Upper lobe of left lung (tissue), 6 donors: ENCODE data around the gene SLC18A3. TPM values are rescaled to one million over a fixed set of nuclear protein-coding genes. Genes with fewer than 3 reads are reported as not detected.

Source experiments
- ATAC-seq, 2 donors: fragments of 200-7000 bp; cut with Tn5 transposase; one replicate each; pipeline ENCODE4 v1.9.1; 2022; ENCODE audit warnings: mild to moderate bottlenecking in 2 of 2, moderate library complexity in 2 of 2; ENCODE audit not compliant: low FRiP score in 2 of 2
- DNase-seq, 2 donors: peaks; one replicate each; pipeline ENCODE4 v3.0.0-alpha.2; 2019 to 2020
- H3K27ac ChIP-seq, 4 donors: fragments of 200-600 bp; sonication (generic); one replicate each; pipeline ENCODE4 v1.5.1; 2016 to 2019
- H3K27me3 ChIP-seq, 4 donors: fragments of 200-600 bp; sonication (generic); one replicate each; pipeline ENCODE4 v1.5.1; 2017 to 2019
- H3K36me3 ChIP-seq, 4 donors: fragments of 200-600 bp; sonication (generic); one replicate each; pipeline ENCODE4 v1.5.1; 2016 to 2019
- H3K4me1 ChIP-seq, 4 donors: fragments of 200-600 bp; sonication (generic); one replicate each; pipeline ENCODE4 v1.5.1; 2018 to 2019
- H3K4me3 ChIP-seq, 4 donors: fragments of 200-600 bp; sonication (generic); one replicate each; pipeline ENCODE4 v1.5.1; 2017 to 2019; ENCODE audit warnings: mild to moderate bottlenecking in 2 of 4, moderate library complexity in 1 of 4
- H3K9me3 ChIP-seq, 4 donors: fragments of 200-600 bp; sonication (generic); one replicate each; pipeline ENCODE4 v1.5.1; 2018 to 2019
- EP300 ChIP-seq, 4 donors: sonication (generic); formaldehyde crosslinking; IDR thresholded peaks; one replicate each; pipeline ENCODE4 v1.5.1; 2017; ENCODE audit warnings: antibody characterized with exemption in 4 of 4, control low read depth in 2 of 4
- POLR2A ChIP-seq, 4 donors: fragments of 450-650 bp; IDR thresholded peaks; one replicate each; pipeline ENCODE4 v1.5.1; 2016 to 2017; ENCODE audit warnings: antibody characterized with exemption in 4 of 4, mild to moderate bottlenecking in 2 of 4
- POLR2AphosphoS5 ChIP-seq, 2 donors: sonication (generic); formaldehyde crosslinking; IDR thresholded peaks; one replicate each; pipeline ENCODE4 v1.5.1; 2017; ENCODE audit warnings: antibody characterized with exemption in 2 of 2
- WGBS, 2 donors: methylation state at CpG; one replicate each; pipeline ENCODE4 v1.1.5; 2017 to 2018; 5-methylcytosine and 5-hydroxymethylcytosine counted together
- total RNA-seq, 6 donors: library from RNA; depleted of rRNA in 4 of 6; stranded (reverse); fragments of >200 nt in 4 of 6; gene quantifications; one replicate each; pipeline versions ENCODE4 v1.1.0 to v1.2.1, GENCODE V29; 2016 to 2021
- TF ChIP-seq, protein P1 (sequence below), 6 experiments: fragments of 450-650 bp in 4 of 6; fragments of 200-600 bp in 2 of 6; sonication (generic) in 2 of 6; IDR thresholded peaks; one replicate each; pipeline ENCODE4 v1.5.1; 2016 to 2019; ENCODE audit warnings: antibody characterized with exemption in 6 of 6
- donor health status: DM: no; HTN: no; CAD: no; lungs with moderate emphysema.
- donor health status: DM: no; HTN: yes; CAD: no; lungs with severe emphysema.

Gene SLC18A3
- total RNA-seq, 6 donors from 2014 or later: not detected

DNA sequence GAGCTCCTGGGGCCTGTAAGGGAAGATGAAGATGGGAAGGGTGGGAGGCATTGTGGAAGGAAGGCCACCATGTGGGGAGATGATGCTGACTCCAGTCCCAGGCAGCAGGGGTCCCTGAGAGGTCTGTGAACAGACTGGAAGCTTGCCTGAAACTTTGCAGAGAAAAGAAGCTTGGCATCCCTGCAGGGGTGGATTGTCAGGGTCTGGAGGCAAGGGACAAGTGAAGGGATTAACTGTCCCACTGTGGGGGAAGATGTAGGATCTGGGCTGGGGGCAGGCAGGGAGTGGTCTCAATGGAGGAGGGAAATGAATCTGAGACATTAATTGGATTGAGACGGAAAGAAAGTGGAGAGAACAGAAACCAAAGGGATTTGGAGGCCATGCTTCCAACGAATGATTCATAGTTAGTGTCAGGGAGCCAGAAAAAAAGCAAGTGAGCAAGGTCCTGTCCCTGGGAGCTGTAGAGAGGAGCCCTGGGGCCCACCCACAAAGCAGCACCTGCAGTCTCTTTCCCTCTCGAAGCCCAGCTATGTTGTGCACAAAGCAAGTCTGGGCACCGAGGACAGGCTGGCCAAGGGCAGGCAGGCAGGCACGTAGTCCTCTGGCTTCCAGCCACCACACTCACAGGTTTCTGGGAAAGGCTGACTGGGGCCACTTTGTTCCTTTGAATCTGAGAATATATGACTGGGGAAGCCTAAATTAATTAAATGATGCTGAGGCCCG is 4.7 kb upstream of the SLC18A3 start:
- Histone ChIP-seq H3K27me3 (peaks cover 0 to 29% (median 9%) of the 10 kb centered on the region in 4 donors), H3K4me3 (no peak overlapping the region), H3K27ac (no peak overlapping the region), H3K36me3 (no peaks in the 10 kb centered on the region), H3K4me1 (peaks cover 6 to 22% (median 10%) of the 10 kb centered on the region in 4 donors), H3K9me3 (no peaks in the 10 kb centered on the region)
- WGBS, 2 donors: 73 to 74% methylated on average over 4 to 6 of the region's 6 CpGs
- no peak for ATAC-seq
- TF ChIP-seq, protein P1, sequence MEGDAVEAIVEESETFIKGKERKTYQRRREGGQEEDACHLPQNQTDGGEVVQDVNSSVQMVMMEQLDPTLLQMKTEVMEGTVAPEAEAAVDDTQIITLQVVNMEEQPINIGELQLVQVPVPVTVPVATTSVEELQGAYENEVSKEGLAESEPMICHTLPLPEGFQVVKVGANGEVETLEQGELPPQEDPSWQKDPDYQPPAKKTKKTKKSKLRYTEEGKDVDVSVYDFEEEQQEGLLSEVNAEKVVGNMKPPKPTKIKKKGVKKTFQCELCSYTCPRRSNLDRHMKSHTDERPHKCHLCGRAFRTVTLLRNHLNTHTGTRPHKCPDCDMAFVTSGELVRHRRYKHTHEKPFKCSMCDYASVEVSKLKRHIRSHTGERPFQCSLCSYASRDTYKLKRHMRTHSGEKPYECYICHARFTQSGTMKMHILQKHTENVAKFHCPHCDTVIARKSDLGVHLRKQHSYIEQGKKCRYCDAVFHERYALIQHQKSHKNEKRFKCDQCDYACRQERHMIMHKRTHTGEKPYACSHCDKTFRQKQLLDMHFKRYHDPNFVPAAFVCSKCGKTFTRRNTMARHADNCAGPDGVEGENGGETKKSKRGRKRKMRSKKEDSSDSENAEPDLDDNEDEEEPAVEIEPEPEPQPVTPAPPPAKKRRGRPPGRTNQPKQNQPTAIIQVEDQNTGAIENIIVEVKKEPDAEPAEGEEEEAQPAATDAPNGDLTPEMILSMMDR (IDR thresholded peaks at IDR 0.05): no peak
- no peak for TF ChIP-seq POLR2AphosphoS5 (IDR thresholded peaks at IDR 0.05)
- TF ChIP-seq EP300 (IDR thresholded peaks at IDR 0.05): no peak
- TF ChIP-seq POLR2A (IDR thresholded peaks at IDR 0.05): no peak
- peak in 1 of 2 donors; percentile 8 for DNase-seq

DNA sequence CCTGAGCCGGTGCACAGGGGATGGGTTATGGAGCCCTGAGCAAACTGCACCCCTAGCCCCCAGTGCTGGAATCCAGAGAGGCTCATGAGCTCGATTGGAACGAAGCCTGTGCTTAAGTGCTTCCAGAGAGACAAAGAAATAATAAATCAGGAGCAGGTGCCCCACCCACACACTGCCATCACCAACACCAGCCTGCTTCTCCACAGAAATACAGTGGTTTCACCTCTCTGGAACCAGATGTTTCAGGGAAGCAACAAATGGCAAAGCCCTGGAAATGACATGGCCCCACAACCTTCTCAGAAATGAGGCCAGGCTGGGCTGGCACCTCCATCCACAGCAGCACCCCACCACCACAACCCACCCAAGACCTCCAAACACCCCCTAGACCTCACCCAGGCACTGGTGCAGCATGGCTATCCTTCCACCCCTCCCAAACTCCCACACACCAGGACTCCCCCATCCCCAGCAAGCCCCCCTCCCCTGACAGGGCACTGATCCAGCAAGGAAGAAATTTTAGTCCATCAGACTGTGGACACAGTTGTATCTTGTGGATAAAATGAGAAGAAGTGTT is 4.1 kb upstream of the SLC18A3 start:
- peaks cover 0 to 36% (median 12%) of the 10 kb centered on the region in 4 donors for H3K27me3 ChIP-seq
- H3K4me1 ChIP-seq: peaks cover 11 to 28% (median 16%) of the 10 kb centered on the region in 4 donors
- TF ChIP-seq POLR2A (IDR thresholded peaks at IDR 0.05) (no peak), POLR2AphosphoS5 (IDR thresholded peaks at IDR 0.05) (no peak), EP300 (IDR thresholded peaks at IDR 0.05) (no peak)
- TF ChIP-seq, protein P1 (IDR thresholded peaks at IDR 0.05): no peak
- H3K4me3 ChIP-seq: no peak overlapping the region
- 47% methylated on average over 3 of the region's 3 CpGs; no CpG with 5 or more reads in 1 of the 2 donors for WGBS, 2 donors
- H3K9me3 ChIP-seq: no peaks in the 10 kb centered on the region
- H3K36me3 ChIP-seq: no peaks in the 10 kb centered on the region
- no peak overlapping the region for H3K27ac ChIP-seq
- peak in 1 of 2 donors; percentile 6 for DNase-seq
- ATAC-seq: no peak

DNA sequence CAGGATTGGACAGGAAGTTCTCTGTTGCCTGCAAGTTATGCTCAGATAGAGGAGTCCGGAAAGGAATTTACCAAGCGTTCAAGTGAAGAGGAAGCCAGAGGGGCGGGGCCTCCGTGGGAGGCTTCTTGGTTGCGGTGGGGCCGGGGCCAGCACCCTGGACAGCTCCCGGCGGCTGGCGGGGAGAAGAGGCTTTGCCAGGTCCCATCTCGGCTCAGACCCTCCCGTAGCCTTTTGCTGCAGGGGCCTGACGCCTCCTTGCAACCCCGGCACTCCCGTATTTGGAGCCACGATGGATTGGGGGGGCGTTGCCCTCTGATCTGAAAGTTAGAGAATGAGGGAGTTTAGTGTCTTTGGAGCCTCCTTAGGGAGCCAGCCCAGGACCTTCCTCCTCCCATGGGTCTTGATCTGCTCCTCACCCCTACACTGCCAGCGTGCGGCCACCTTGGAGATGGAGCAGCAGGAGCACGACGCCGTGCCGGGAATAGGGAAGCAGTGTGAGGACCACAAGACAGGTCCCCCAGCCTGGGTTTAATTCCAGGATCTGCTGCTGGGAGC is 3.1 kb upstream of the SLC18A3 start:
- H3K4me3 ChIP-seq: no peak overlapping the region
- H3K36me3 ChIP-seq: no peaks in the 10 kb centered on the region
- TF ChIP-seq, protein P1 (IDR thresholded peaks at IDR 0.05): no peak
- peaks cover 11 to 37% (median 19%) of the 10 kb centered on the region in 4 donors for H3K4me1 ChIP-seq
- WGBS, 2 donors: 2 to 5% methylated on average over 20 to 22 of the region's 22 CpGs
- ATAC-seq: peak; percentile 54 to 79
- peaks cover 0 to 45% (median 21%) of the 10 kb centered on the region in 4 donors for H3K27me3 ChIP-seq
- H3K27ac ChIP-seq: no peak overlapping the region
- peak; percentile 49 to 94 for DNase-seq
- no peaks in the 10 kb centered on the region for H3K9me3 ChIP-seq

DNA sequence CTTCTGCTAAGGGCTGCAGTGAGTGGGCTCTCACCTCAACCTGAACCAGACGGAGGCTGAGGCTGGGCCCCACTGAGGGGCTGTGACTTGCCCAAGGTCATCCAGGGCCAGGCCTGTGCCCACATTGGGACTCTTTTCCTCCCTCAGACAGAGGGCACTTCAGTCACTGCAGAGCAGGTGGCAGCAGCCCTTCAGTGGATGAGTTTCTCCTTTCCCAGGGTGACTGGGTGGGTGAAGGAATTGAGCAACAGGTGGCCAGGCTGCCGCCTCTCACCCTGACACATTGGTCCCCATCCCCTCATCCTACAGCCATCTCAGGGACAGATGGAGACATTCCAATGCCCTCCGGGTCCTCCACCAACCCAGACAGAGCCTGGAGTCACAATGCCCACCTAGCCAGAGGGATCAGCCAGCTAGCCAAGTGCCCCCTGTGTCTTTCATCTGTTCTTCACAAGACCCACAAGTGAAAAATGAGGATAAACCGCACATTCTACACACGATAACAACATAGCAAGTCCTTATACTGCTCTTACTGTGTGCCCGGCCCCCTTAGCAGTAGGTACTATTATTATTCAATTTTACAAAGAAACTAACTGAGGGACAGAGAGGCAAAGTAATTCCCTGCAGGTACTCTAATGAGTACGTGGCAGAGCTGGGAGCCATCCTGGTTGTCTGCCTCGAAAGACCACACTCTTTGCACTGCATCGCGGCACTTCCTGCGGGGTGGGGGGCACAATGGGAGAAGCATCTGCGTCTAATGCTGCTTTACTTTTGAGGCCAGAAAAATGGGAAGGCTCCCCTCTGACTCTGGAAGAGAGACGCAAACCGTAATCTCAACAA is 1.7 kb upstream of the SLC18A3 start:
- no peaks in the 10 kb centered on the region for H3K36me3 ChIP-seq
- TF ChIP-seq EP300 (IDR thresholded peaks at IDR 0.05) (no peak), POLR2AphosphoS5 (IDR thresholded peaks at IDR 0.05) (no peak), POLR2A (IDR thresholded peaks at IDR 0.05) (no peak)
- TF ChIP-seq, protein P1 (IDR thresholded peaks at IDR 0.05): no peak
- no peak overlapping the region for H3K4me3 ChIP-seq
- no peak for ATAC-seq
- no peak overlapping the region for H3K27ac ChIP-seq
- peaks cover 11 to 37% (median 19%) of the 10 kb centered on the region in 4 donors for H3K4me1 ChIP-seq
- H3K27me3 ChIP-seq: peaks cover 0 to 57% (median 27%) of the 10 kb centered on the region in 4 donors
- no peak for DNase-seq
- no peaks in the 10 kb centered on the region for H3K9me3 ChIP-seq
- WGBS, 2 donors: 13% methylated on average over 9 to 14 of the region's 14 CpGs
